Ovary (tissue), 3 donors: ENCODE results near the gene KCNC2.

Experiments used
- CTCF ChIP-seq, 3 donors: fragments of 450-650 bp in 2 of 3; fragments of 200-600 bp in 1 of 3; IDR thresholded peaks; one replicate each; pipeline versions ENCODE4 v1.5.1 to v1.8.0; 2016 to 2022; ENCODE audit warnings: antibody characterized with exemption in 3 of 3, mild to moderate bottlenecking in 1 of 3
- POLR2A ChIP-seq: fragments of 450-650 bp; IDR thresholded peaks from one replicate; pipeline ENCODE4 v1.6.1; 2017; ENCODE audit warnings: antibody characterized with exemption, mild to moderate bottlenecking, moderate library complexity
- donor health status: DM: no; HTN: no; CAD: no.

GRCh38 chr12:75000120-75000519 lies 209.5 kb downstream of the KCNC2 start:
- TF ChIP-seq POLR2A (no peak), CTCF (IDR thresholded peaks at IDR 0.05) (no peak)
